ENCODE results near the gene HNRNPC.
"Not testable (repeated sequence)": the region's sequence is repeated elsewhere in the genome, so short reads cannot be mapped to it uniquely, and the experiment has no call there.

HNRNPC gene

GRCh38 chr14:21268617-21269251 lies 508 bp downstream of the HNRNPC start:
- DNase-seq, result no peak

- no peak for DNase-seq
Measured at GRCh38 chr14:21267886-21268616, 1.2 kb downstream of the HNRNPC start.

GRCh38 chr14:21267431-21267845 lies 1.8 kb downstream of the HNRNPC start:
- no peak for DNase-seq

GRCh38 chr14:21264025-21264801 lies 5.0 kb downstream of the HNRNPC start:
- no peak for DNase-seq

GRCh38 chr14:21263284-21264024 lies 5.8 kb downstream of the HNRNPC start:
- no peak for DNase-seq

GRCh38 chr14:21262410-21262809 lies 6.8 kb downstream of the HNRNPC start:
- no peak for DNase-seq

GRCh38 chr14:21261824-21262223 lies 7.4 kb downstream of the HNRNPC start:
- no peak for DNase-seq

GRCh38 chr14:21258889-21259787 lies 10.1 kb downstream of the HNRNPC start:
- DNase-seq, result no peak

GRCh38 chr14:21258005-21258888 lies 11.0 kb downstream of the HNRNPC start:
- no peak for DNase-seq

- DNase-seq, result no peak
Measured at GRCh38 chr14:21257394-21257909, 11.8 kb downstream of the HNRNPC start.

- DNase-seq, result no peak
Measured at GRCh38 chr14:21256539-21257393, 12.5 kb downstream of the HNRNPC start.

- DNase-seq, result not testable (repeated sequence)
Measured at GRCh38 chr14:21256102-21256447, 13.2 kb downstream of the HNRNPC start.

- DNase-seq, result no peak
Measured at GRCh38 chr14:21255385-21256101, 13.7 kb downstream of the HNRNPC start.

GRCh38 chr14:21252149-21252548 lies 17.1 kb downstream of the HNRNPC start:
- DNase-seq, result no peak

GRCh38 chr14:21251215-21251614 lies 18.0 kb downstream of the HNRNPC start:
- DNase-seq, result no peak

- no peak for DNase-seq
Measured at GRCh38 chr14:21248739-21249411, 20.4 kb downstream of the HNRNPC start.

GRCh38 chr14:21248338-21248737 lies 20.9 kb downstream of the HNRNPC start:
- DNase-seq, result no peak

GRCh38 chr14:21245813-21246212 lies 23.4 kb downstream of the HNRNPC start:
- DNase-seq, result no peak

- DNase-seq, result no peak
Measured at GRCh38 chr14:21244544-21244943, 24.7 kb downstream of the HNRNPC start.

Measured in activated CD8-positive, alpha-beta memory T cell treated with anti-CD3 and anti-CD28 coated beads, Interleukin-2, amount 50 U/mL, for 48 hours (primary cell).